ENCODE data around the gene CREB5. TPM values are rescaled to one million over a fixed set of nuclear protein-coding genes. Genes with fewer than 3 reads are reported as not detected.

The CREB5 gene
- total and polyA plus RNA-seq, 2 of the 8 experiments (the other 6 are each of a cell fraction or from before 2014, with no cell fraction given): 2.4 to 2.7 TPM

- TF ChIP-seq RXRA (IDR thresholded peaks at IDR 0.05; ENCODE audit: insufficient read depth, low read depth, low read length): no peak
- no peak for TF ChIP-seq TCF12 (IDR thresholded peaks at IDR 0.05; ENCODE audit: low read depth, low read length)
- TF ChIP-seq ZNF274 (IDR thresholded peaks at IDR 0.05; ENCODE audit: borderline replicate concordance, extremely low read depth, low read length): no peak
- no peak for TF ChIP-seq SAP30 (IDR thresholded peaks at IDR 0.05; ENCODE audit: insufficient read depth, insufficient replicate concordance, low read length)
- no peak for TF ChIP-seq CREB1 (IDR thresholded peaks at IDR 0.05)
- TF ChIP-seq BRCA1 (IDR thresholded peaks at IDR 0.05; ENCODE audit: low read depth, low read length): no peak
- TF ChIP-seq RBBP5 (IDR thresholded peaks at IDR 0.05; ENCODE audit: borderline replicate concordance, low read depth, low read length): no peak
- no peak for TF ChIP-seq SIN3A (conservative IDR thresholded peaks at IDR 0.05 in 1 of 2, IDR thresholded peaks at IDR 0.05 in 1 of 2; ENCODE audit: low read depth in 1 of 2, low read length in 2 of 2)
- TF ChIP-seq SP4 (IDR thresholded peaks at IDR 0.05; ENCODE audit: low read length): no peak
- TF ChIP-seq CHD2 (IDR thresholded peaks at IDR 0.05; ENCODE audit: low read length): no peak
These were observed 306.2 kb downstream of the CREB5 start (continued) for GRCh38 chr7:28718545-28718944.
